Sigmoid colon (tissue), 4 donors: ENCODE measurements around the gene EVA1B.

Experiments
- POLR2A ChIP-seq, 2 donors: fragments of 450-650 bp; IDR thresholded peaks; one replicate each; pipeline ENCODE4 v1.6.1; 2016; ENCODE audit warnings: antibody characterized with exemption in 2 of 2, mild to moderate bottlenecking in 2 of 2, moderate library complexity in 2 of 2
- POLR2AphosphoS5 ChIP-seq, 4 donors: sonication (generic); formaldehyde crosslinking; IDR thresholded peaks; one replicate each; pipeline ENCODE4 v1.6.1; 2017; ENCODE audit warnings: antibody characterized with exemption in 4 of 4
- TF ChIP-seq, protein P1 (sequence below), 4 experiments: fragments of 450-650 bp in 3 of 4; fragments of 200-600 bp in 1 of 4; IDR thresholded peaks; one replicate each; pipeline ENCODE4 v1.5.1; 2016 to 2019; ENCODE audit warnings: antibody characterized with exemption in 4 of 4, mild to moderate bottlenecking in 3 of 4, moderate library complexity in 2 of 4

DNA sequence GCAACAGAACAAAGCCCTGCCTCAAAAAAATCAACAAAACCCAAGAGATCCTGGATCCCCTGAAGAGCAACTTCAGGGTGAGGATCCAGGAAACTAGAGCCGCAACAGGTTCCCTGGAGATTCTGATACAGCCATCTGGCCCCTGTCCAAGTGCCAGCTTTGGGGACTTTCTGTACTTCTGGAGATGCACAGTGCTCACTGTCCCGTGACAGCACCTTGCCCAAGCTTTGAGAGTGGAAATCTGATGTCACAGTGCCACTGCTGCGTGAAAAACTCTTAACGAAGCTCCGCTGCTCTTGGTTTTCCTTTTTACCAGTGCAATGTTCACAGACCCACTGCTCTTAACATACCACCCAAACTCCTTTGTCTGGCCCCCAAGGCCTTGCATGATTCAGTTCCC lies 35.9 kb upstream of the EVA1B start:
- TF ChIP-seq POLR2A (IDR thresholded peaks at IDR 0.05): no peak
- TF ChIP-seq POLR2AphosphoS5 (IDR thresholded peaks at IDR 0.05): no peak
- TF ChIP-seq, protein P1, sequence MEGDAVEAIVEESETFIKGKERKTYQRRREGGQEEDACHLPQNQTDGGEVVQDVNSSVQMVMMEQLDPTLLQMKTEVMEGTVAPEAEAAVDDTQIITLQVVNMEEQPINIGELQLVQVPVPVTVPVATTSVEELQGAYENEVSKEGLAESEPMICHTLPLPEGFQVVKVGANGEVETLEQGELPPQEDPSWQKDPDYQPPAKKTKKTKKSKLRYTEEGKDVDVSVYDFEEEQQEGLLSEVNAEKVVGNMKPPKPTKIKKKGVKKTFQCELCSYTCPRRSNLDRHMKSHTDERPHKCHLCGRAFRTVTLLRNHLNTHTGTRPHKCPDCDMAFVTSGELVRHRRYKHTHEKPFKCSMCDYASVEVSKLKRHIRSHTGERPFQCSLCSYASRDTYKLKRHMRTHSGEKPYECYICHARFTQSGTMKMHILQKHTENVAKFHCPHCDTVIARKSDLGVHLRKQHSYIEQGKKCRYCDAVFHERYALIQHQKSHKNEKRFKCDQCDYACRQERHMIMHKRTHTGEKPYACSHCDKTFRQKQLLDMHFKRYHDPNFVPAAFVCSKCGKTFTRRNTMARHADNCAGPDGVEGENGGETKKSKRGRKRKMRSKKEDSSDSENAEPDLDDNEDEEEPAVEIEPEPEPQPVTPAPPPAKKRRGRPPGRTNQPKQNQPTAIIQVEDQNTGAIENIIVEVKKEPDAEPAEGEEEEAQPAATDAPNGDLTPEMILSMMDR (IDR thresholded peaks at IDR 0.05): no peak
